ENCODE data around the gene NOX5.

DNA sequence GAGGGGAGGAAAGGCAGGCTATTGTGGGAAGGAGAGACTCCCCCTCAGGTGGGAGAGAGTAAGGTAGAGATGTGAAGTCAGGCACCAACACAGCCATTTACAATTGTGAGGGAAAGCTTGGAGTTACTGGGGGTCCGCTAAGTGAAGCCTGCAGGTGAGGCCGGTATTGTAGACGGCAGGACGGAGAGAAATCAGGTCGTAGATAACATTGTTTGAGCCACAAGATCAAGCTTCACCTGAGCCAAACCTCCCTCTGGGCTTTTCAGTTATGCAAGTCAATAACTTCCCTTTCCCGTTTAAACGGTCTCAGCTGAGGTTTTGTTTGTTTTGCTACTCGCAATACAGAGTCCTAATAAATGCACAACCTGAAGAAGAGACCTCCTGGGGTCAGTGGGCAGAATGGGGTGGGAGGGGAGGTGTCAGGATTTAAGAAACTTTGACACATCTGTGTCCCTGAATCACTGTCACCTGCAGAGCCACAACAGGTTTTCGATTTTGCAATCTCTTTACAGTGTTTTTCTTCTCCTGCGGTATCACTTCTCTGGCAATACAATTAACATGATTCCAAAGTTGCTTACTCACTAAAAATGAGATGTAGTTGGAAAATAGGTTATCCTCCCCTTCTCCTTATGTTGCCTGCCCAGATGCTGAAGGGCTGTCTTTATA, 73.9 kb downstream of the NOX5 start:
- TF ChIP-seq, protein P1, sequence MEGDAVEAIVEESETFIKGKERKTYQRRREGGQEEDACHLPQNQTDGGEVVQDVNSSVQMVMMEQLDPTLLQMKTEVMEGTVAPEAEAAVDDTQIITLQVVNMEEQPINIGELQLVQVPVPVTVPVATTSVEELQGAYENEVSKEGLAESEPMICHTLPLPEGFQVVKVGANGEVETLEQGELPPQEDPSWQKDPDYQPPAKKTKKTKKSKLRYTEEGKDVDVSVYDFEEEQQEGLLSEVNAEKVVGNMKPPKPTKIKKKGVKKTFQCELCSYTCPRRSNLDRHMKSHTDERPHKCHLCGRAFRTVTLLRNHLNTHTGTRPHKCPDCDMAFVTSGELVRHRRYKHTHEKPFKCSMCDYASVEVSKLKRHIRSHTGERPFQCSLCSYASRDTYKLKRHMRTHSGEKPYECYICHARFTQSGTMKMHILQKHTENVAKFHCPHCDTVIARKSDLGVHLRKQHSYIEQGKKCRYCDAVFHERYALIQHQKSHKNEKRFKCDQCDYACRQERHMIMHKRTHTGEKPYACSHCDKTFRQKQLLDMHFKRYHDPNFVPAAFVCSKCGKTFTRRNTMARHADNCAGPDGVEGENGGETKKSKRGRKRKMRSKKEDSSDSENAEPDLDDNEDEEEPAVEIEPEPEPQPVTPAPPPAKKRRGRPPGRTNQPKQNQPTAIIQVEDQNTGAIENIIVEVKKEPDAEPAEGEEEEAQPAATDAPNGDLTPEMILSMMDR (IDR thresholded peaks at IDR 0.05), result no peak
- TF ChIP-seq EP300 (IDR thresholded peaks at IDR 0.05; ENCODE audit: low read depth) (no peak), POLR2AphosphoS5 (IDR thresholded peaks at IDR 0.05) (no peak), POLR2A (IDR thresholded peaks at IDR 0.05) (no peak)
